Liver (tissue), 9 donors: ENCODE results near the gene PRPH2. TPM values are rescaled to one million over a fixed set of nuclear protein-coding genes. Genes with fewer than 3 reads are reported as not detected.

Source experiments
- DNase-seq: peaks from one replicate; pipeline ENCODE4 v3.0.0-alpha.2; 2017; ENCODE audit warnings: low spot score
- H3K27ac ChIP-seq, 2 donors: one replicate each; pipeline ENCODE4 v1.7.0; 2013; ENCODE audit warnings: inconsistent platforms in 2 of 2, low read length in 2 of 2, control low read depth in 1 of 2, low read depth in 1 of 2, mild to moderate bottlenecking in 1 of 2
- H3K27me3 ChIP-seq, 4 donors: one replicate each; pipeline versions ENCODE4 v1.6.1 to v1.7.0; 2013; ENCODE audit warnings: low read length in 3 of 4, inconsistent platforms in 1 of 4, mild to moderate bottlenecking in 1 of 4, moderate library complexity in 1 of 4; ENCODE audit not compliant: control insufficient read depth in 4 of 4, insufficient read depth in 4 of 4
- H3K36me3 ChIP-seq, 4 donors: one replicate each; pipeline versions ENCODE4 v1.6.1 to v1.7.0; 2013; ENCODE audit warnings: low read length in 3 of 4, mild to moderate bottlenecking in 3 of 4, low read depth in 1 of 4, moderate library complexity in 1 of 4; ENCODE audit not compliant: control insufficient read depth in 4 of 4, insufficient read depth in 3 of 4
- H3K4me1 ChIP-seq, 4 donors: one replicate each; pipeline versions ENCODE4 v1.6.1 to v1.7.0; 2013; ENCODE audit warnings: low read length in 3 of 4, mild to moderate bottlenecking in 3 of 4, moderate library complexity in 1 of 4; ENCODE audit not compliant: control insufficient read depth in 4 of 4, insufficient read depth in 4 of 4
- H3K4me3 ChIP-seq, 3 donors: one replicate each; pipeline versions ENCODE4 v1.6.1 to v1.7.0; 2013; ENCODE audit warnings: low read length in 3 of 3, control low read depth in 1 of 3, low read depth in 1 of 3, mild to moderate bottlenecking in 1 of 3
- H3K9ac ChIP-seq, 2 donors: one replicate each; pipeline ENCODE4 v1.7.0; 2013; ENCODE audit warnings: low read length in 2 of 2, mild to moderate bottlenecking in 2 of 2, moderate library complexity in 2 of 2, control low read depth in 1 of 2, low read depth in 1 of 2
- H3K9me3 ChIP-seq, 4 donors: one replicate each; pipeline versions ENCODE4 v1.6.1 to v1.7.0; 2013; ENCODE audit warnings: low read length in 3 of 4; ENCODE audit not compliant: control insufficient read depth in 4 of 4
- EGR1 ChIP-seq, 2 donors: IDR thresholded peaks; 2 replicates each; pipeline ENCODE4 v1.6.1; 2016 to 2018; ENCODE audit warnings: antibody characterized with exemption in 2 of 2, low read depth in 2 of 2
- FOXA1 ChIP-seq: IDR thresholded peaks from 2 replicates; pipeline ENCODE4 v1.6.1; 2016; ENCODE audit warnings: antibody characterized with exemption
- FOXA2 ChIP-seq: IDR thresholded peaks from 2 replicates; pipeline ENCODE4 v1.6.1; 2016; ENCODE audit warnings: antibody characterized with exemption
- HNF4A ChIP-seq, 2 donors: conservative IDR thresholded peaks; 2 replicates each; pipeline ENCODE4 v1.6.1; 2016; ENCODE audit warnings: antibody characterized with exemption in 2 of 2, mild to moderate bottlenecking in 2 of 2
- HNF4G ChIP-seq: IDR thresholded peaks from 2 replicates; pipeline ENCODE4 v1.6.1; 2016; ENCODE audit warnings: antibody characterized with exemption
- NR2F2 ChIP-seq: IDR thresholded peaks from 2 replicates; pipeline ENCODE4 v1.6.1; 2016; ENCODE audit warnings: antibody characterized with exemption
- RAD21 ChIP-seq, 2 donors: IDR thresholded peaks; 2 replicates each; pipeline ENCODE4 v1.6.1; 2016; ENCODE audit warnings: antibody characterized with exemption in 2 of 2, mild to moderate bottlenecking in 2 of 2
- REST ChIP-seq: IDR thresholded peaks from 2 replicates; pipeline ENCODE4 v1.6.1; 2016; ENCODE audit warnings: antibody characterized with exemption, mild to moderate bottlenecking
- SP1 ChIP-seq: IDR thresholded peaks from 2 replicates; pipeline ENCODE4 v1.6.1; 2018; ENCODE audit warnings: antibody characterized with exemption, mild to moderate bottlenecking
- YY1 ChIP-seq: IDR thresholded peaks from 2 replicates; pipeline ENCODE4 v1.6.1; 2016; ENCODE audit warnings: antibody characterized with exemption, mild to moderate bottlenecking
- WGBS: extraction: QIAGEN DNeasy Blood & Tissue Kit; methylation state at CpG from one replicate; pipeline ENCODE4 v1.1.7; 2013; 5-methylcytosine and 5-hydroxymethylcytosine counted together
- polyA plus RNA-seq, 2 donors: library from polyadenylated mRNA; stranded (reverse) in 1 of 2; unstranded in 1 of 2; fragments of 200-250 nt in 1 of 2; fragments of >200 nt in 1 of 2; fragmentation: Nextera tagmentation in 1 of 2; extraction: Ambion mirVana in 1 of 2; gene quantifications; one replicate each; pipeline versions ENCODE4 v1.2.1 to v1.2.3, GENCODE V29; 2013 to 2015
- total RNA-seq, 2 donors: library from RNA; depleted of rRNA; stranded (reverse); fragments of >200 nt; gene quantifications; one replicate each; pipeline ENCODE4 v1.2.3, GENCODE V29; 2014
- TF ChIP-seq, protein P1 (sequence below): IDR thresholded peaks from 2 replicates; pipeline ENCODE4 v1.6.1; 2016; ENCODE audit warnings: antibody characterized with exemption
- TF ChIP-seq, protein P2 (sequence below): fragments of 150-350 bp; IDR thresholded peaks from 2 replicates; pipeline ENCODE4 v1.5.1; 2017; ENCODE audit warnings: improper control_type of control experiment, low read depth, low read length; ENCODE audit not compliant: missing input control
- TF ChIP-seq, protein P3 (sequence below): IDR thresholded peaks from 2 replicates; pipeline ENCODE4 v1.6.1; 2016; ENCODE audit warnings: antibody characterized with exemption
- donor health status: healthy.
- donor health status: healthy.
- donor health status: healthy.
- donor health status: healthy.
- donor health status: healthy.

PRPH2 gene
- total and polyA plus RNA-seq, 4 donors = 0.06 to 0.33 (median 0.13) TPM

DNA sequence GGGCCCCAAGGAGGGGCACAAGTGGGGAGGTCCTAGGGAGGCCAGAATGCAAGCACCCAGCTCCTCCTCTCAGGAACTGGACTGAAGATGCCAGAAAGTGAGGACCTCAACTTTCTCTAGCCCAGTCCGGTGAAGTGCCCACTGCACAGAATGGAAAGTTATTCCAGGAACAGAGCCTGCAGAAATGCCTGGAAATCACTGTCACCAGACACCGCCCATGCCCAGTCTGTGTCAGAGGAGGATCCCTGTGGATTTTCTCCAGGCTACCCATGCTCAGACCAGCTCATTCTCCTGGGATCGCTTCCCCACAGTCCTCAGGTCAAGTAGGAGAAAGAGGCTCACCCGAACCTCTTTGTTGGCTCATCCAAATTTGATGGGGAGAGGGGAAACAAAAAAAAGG, 6.5 kb downstream of the PRPH2 start:
- WGBS = 91% methylated on average over 4 of the region's 4 CpGs
- no peak for TF ChIP-seq EGR1 (IDR thresholded peaks at IDR 0.05; ENCODE audit: low read depth in 2 of 2)
- TF ChIP-seq YY1 = no peak
- TF ChIP-seq, protein P1, sequence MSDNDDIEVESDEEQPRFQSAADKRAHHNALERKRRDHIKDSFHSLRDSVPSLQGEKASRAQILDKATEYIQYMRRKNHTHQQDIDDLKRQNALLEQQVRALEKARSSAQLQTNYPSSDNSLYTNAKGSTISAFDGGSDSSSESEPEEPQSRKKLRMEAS = no peak
- TF ChIP-seq, protein P2, sequence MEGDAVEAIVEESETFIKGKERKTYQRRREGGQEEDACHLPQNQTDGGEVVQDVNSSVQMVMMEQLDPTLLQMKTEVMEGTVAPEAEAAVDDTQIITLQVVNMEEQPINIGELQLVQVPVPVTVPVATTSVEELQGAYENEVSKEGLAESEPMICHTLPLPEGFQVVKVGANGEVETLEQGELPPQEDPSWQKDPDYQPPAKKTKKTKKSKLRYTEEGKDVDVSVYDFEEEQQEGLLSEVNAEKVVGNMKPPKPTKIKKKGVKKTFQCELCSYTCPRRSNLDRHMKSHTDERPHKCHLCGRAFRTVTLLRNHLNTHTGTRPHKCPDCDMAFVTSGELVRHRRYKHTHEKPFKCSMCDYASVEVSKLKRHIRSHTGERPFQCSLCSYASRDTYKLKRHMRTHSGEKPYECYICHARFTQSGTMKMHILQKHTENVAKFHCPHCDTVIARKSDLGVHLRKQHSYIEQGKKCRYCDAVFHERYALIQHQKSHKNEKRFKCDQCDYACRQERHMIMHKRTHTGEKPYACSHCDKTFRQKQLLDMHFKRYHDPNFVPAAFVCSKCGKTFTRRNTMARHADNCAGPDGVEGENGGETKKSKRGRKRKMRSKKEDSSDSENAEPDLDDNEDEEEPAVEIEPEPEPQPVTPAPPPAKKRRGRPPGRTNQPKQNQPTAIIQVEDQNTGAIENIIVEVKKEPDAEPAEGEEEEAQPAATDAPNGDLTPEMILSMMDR = no peak
- TF ChIP-seq FOXA2 = no peak
- no peak for TF ChIP-seq HNF4G
- Histone ChIP-seq H3K4me3 (no peak overlapping the region), H3K9ac (no peak overlapping the region), H3K27ac (no peak overlapping the region), H3K4me1 (no peaks in the 10 kb centered on the region), H3K27me3 (no peaks in the 10 kb centered on the region), H3K36me3 (no peaks in the 10 kb centered on the region), H3K9me3 (peaks cover 0 to 8% (median 2%) of the 10 kb centered on the region in 4 donors)
- DNase-seq = no peak

- Histone ChIP-seq H3K27ac (no peak overlapping the region), H3K36me3 (no peaks in the 10 kb centered on the region), H3K27me3 (no peaks in the 10 kb centered on the region), H3K9me3 (peaks cover 0 to 8% (median 2%) of the 10 kb centered on the region in 4 donors), H3K4me1 (no peaks in the 10 kb centered on the region), H3K9ac (no peak overlapping the region), H3K4me3 (no peak overlapping the region)
- WGBS = 82% methylated on average over 4 of the region's 4 CpGs
- TF ChIP-seq, protein P3, sequence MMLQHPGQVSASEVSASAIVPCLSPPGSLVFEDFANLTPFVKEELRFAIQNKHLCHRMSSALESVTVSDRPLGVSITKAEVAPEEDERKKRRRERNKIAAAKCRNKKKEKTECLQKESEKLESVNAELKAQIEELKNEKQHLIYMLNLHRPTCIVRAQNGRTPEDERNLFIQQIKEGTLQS = no peak
- no peak for TF ChIP-seq FOXA2
- TF ChIP-seq HNF4A (conservative IDR thresholded peaks at IDR 0.05) = no peak
- TF ChIP-seq SP1 = no peak
- no peak for TF ChIP-seq RAD21 (IDR thresholded peaks at IDR 0.05)
- TF ChIP-seq NR2F2 = no peak
- DNase-seq = no peak
Measured at GRCh38 chr6:42714098-42714761, 8.2 kb downstream of the PRPH2 start.

- no peaks in the 10 kb centered on the region for H3K27me3 ChIP-seq
- no peaks in the 10 kb centered on the region for H3K4me1 ChIP-seq
- H3K9ac ChIP-seq = no peak overlapping the region
- no peak for DNase-seq
- H3K36me3 ChIP-seq = no peaks in the 10 kb centered on the region
- H3K9me3 ChIP-seq = peaks cover 0 to 8% (median 2%) of the 10 kb centered on the region in 4 donors
- H3K27ac ChIP-seq = no peak overlapping the region
- TF ChIP-seq, protein P3 = no peak
- no peak for TF ChIP-seq HNF4G
- TF ChIP-seq, protein P2 = no peak
- TF ChIP-seq EGR1 (IDR thresholded peaks at IDR 0.05; ENCODE audit: low read depth in 2 of 2) = no peak
- no peak for TF ChIP-seq FOXA1
- TF ChIP-seq REST = no peak
- 87% methylated on average over 5 of the region's 5 CpGs for WGBS
- no peak overlapping the region for H3K4me3 ChIP-seq
Measured at GRCh38 chr6:42711930-42712329, 10.5 kb downstream of the PRPH2 start.
